Adrenal gland (tissue), 19 donors: ENCODE data around the gene ATRN. TPM values are rescaled to one million over a fixed set of nuclear protein-coding genes. Genes with fewer than 3 reads are reported as not detected.
"Not testable (repeated sequence)": the region's sequence is repeated elsewhere in the genome, so short reads cannot be mapped to it uniquely, and the experiment has no call there.

Experiments used
- DNase-seq, 7 donors: peaks; one replicate each; pipeline ENCODE4 v3.0.0-alpha.2; 2019 to 2020
- H3K27ac ChIP-seq, 5 donors: fragments of 200-600 bp; sonication (generic) in 4 of 5; 1 replicate in 3 of 5; 2 replicates in 2 of 5; pipeline versions ENCODE4 v1.5.1 to v1.8.0; 2016 to 2020; ENCODE audit warnings: mild to moderate bottlenecking in 1 of 5
- H3K27me3 ChIP-seq: fragments of 200-600 bp; 2 replicates; pipeline ENCODE4 v1.8.0; 2021
- H3K36me3 ChIP-seq, 2 donors: fragments of 200-600 bp; replicated peaks in 1 of 2; 1 replicate in 1 of 2; 2 replicates in 1 of 2; pipeline versions ENCODE4 v1.5.1 to v1.8.0; 2018 to 2022
- H3K4me1 ChIP-seq, 2 donors: fragments of 200-600 bp; replicated peaks in 1 of 2; 1 replicate in 1 of 2; 2 replicates in 1 of 2; pipeline versions ENCODE4 v1.5.1 to v1.8.0; 2018 to 2021
- H3K4me3 ChIP-seq, 4 donors: fragments of 200-600 bp; sonication (generic) in 3 of 4; one replicate each; pipeline ENCODE4 v1.5.1; 2016 to 2018
- H3K9me3 ChIP-seq, 3 donors: fragments of 200-600 bp; sonication (generic) in 1 of 3; replicated peaks in 1 of 3; 1 replicate in 2 of 3; 2 replicates in 1 of 3; pipeline versions ENCODE4 v1.5.1 to v1.8.0; 2016 to 2021
- CTCF ChIP-seq, 6 experiments: fragments of 450-650 bp in 4 of 6; fragments of 200-600 bp in 2 of 6; sonication (generic) in 1 of 6; IDR thresholded peaks; 1 replicate in 5 of 6; 2 replicates in 1 of 6; pipeline versions ENCODE4 v1.5.1 to v1.8.0; 2016 to 2021; ENCODE audit warnings: antibody characterized with exemption in 6 of 6, mild to moderate bottlenecking in 2 of 6, moderate library complexity in 1 of 6
- POLR2A ChIP-seq, 2 donors: fragments of 450-650 bp; IDR thresholded peaks; one replicate each; pipeline ENCODE4 v1.6.1; 2017; ENCODE audit warnings: antibody characterized with exemption in 2 of 2, mild to moderate bottlenecking in 2 of 2, moderate library complexity in 1 of 2
- WGBS, 4 donors: extraction: QIAGEN DNeasy Blood & Tissue Kit in 2 of 4; methylation state at CpG; one replicate each; pipeline versions ENCODE4 v1.1.5 to v1.1.7; 2013 to 2017; 5-methylcytosine and 5-hydroxymethylcytosine counted together
- intact Hi-C, 2 donors: fragments of 100-400 bp; cut with DNase I; formaldehyde crosslinking; loops; one replicate each; pipeline versions ENCODE4 v1.14.1 to v1.15.0; 2022 to 2023
- long read RNA-seq, 10 donors: library from polyadenylated mRNA in 3 of 10; unstranded in 2 of 10; stranded (forward) in 1 of 10; transcript quantifications; one replicate each; pipeline ENCODE4 v2.0.0 and lab custom pipeline, GENCODE V29; 2021 to 2026
- polyA plus RNA-seq, 3 donors: library from polyadenylated mRNA; stranded (reverse); fragments of 200-250 nt in 2 of 3; fragments of 350-450 nt in 1 of 3; fragmentation: Illumina TruSeq in 1 of 3; extraction: RNeasy Lipid Tissue Mini Kit (QIAGEN cat#74804) in 1 of 3; gene quantifications; one replicate each; pipeline ENCODE4 v1.2.3, GENCODE V29; 2013 to 2014
- total RNA-seq, 9 donors: library from RNA; depleted of rRNA in 4 of 9; stranded (reverse); fragments of >200 nt in 4 of 9; fragments of 120-200 nt in 1 of 9; fragmentation: NEBNext Ultra II Directional in 1 of 9; extraction: Animal tissue kit (Norgen Biotek cat#: 25700) in 1 of 9; gene quantifications; one replicate each; pipeline versions ENCODE4 v1.1.0 to v1.2.4, GENCODE V29; 2013 to 2023
- donor health status: healthy with polysubstance abuse.
- donor health status: Bipolar disorder and iron deficiency.
- donor health status: DM: yes; HTN: yes; CAD: no.
- donor health status: DM: no; HTN: no; CAD: no.
- donor health status: DM: no; HTN: no; CAD: no.
- donor health status: DM: yes; HTN: yes; CAD: no.

The ATRN gene
- total RNA-seq (10 to 100 TPM; 42.5 to 74.8 (median 51.7) TPM), polyA plus RNA-seq (10 to 100 TPM in 1 of 3 donors, 1 to 10 TPM in 2; 6.2 to 81.1 (median 6.4) TPM)
- long read RNA-seq, donor 1, partial matches to known transcripts, result 0 of 2 reads
- long read RNA-seq, donor 1, other reads (novel, unspliced or antisense), result 0 of 2 reads
- long read RNA-seq, donor 2, partial matches to known transcripts, result 9 of 9 reads
- long read RNA-seq, donor 2, other reads (novel, unspliced or antisense), result 0 of 9 reads
- long read RNA-seq, donor 3, full-length matches to known transcripts, result 1 of 6 reads
- long read RNA-seq, donor 3, partial matches to known transcripts, result 5 of 6 reads
- long read RNA-seq, donor 3, other reads (novel, unspliced or antisense), result 0 of 6 reads
- long read RNA-seq, donor 4, partial matches to known transcripts, result 0 of 6 reads
- long read RNA-seq, donor 4, other reads (novel, unspliced or antisense), result 6 of 6 reads
- long read RNA-seq, donor 5, transcript ATRN-202 (25 exons, 3,921 nt), result major isoform, 41 of 50 reads
- long read RNA-seq, donor 5, partial matches to known transcripts, result 4 of 50 reads
- long read RNA-seq, donor 5, other reads (novel, unspliced or antisense), result 5 of 50 reads
- long read RNA-seq, donor 6, partial matches to known transcripts, result 1 of 2 reads
- long read RNA-seq, donor 6, other reads (novel, unspliced or antisense), result 1 of 2 reads
- long read RNA-seq, donor 7, partial matches to known transcripts, result 5 of 5 reads
- long read RNA-seq, donor 7, other reads (novel, unspliced or antisense), result 0 of 5 reads
- long read RNA-seq, donor 8, full-length matches to known transcripts, result 3 of 12 reads
- long read RNA-seq, donor 8, partial matches to known transcripts, result 9 of 12 reads
- long read RNA-seq, donor 8, other reads (novel, unspliced or antisense), result 0 of 12 reads
- long read RNA-seq, donor 9, partial matches to known transcripts, result 6 of 6 reads
- long read RNA-seq, donor 9, other reads (novel, unspliced or antisense), result 0 of 6 reads
- long read RNA-seq, donor 10, result 0 reads

GRCh38 chr20:3470627-3471396 is at the start of gene ATRN:
ATRN (plus strand) TSS chr20:3471018; CDS start chr20:3471108, 90 bp downstream.
- WGBS, 4 donors, result 0% methylated on average over 14 to 95 of the region's 95 CpGs
- Histone ChIP-seq H3K4me3 (peak within 1 kb of the TSS; percentile 82 to 92 (median 86)), H3K27ac (peak within 1 kb of the TSS; percentile 62 to 93 (median 82)), H3K36me3 (no peaks in the 10 kb centered on the region), H3K9me3 (no peaks in the 10 kb centered on the region), H3K4me1 (peaks cover 21 to 25% of the 10 kb centered on the region in 2 donors), H3K27me3 (no peaks in the 10 kb centered on the region)
- peak in 3 of 6 experiments; percentile 4 to 23 (median 22) for TF ChIP-seq CTCF (IDR thresholded peaks at IDR 0.05)
- TF ChIP-seq POLR2A (IDR thresholded peaks at IDR 0.05), result peak; percentile 75 to 89
- intact Hi-C loops, result no loop called here
- peak; percentile 90 to 95 (median 92) for DNase-seq

DNA sequence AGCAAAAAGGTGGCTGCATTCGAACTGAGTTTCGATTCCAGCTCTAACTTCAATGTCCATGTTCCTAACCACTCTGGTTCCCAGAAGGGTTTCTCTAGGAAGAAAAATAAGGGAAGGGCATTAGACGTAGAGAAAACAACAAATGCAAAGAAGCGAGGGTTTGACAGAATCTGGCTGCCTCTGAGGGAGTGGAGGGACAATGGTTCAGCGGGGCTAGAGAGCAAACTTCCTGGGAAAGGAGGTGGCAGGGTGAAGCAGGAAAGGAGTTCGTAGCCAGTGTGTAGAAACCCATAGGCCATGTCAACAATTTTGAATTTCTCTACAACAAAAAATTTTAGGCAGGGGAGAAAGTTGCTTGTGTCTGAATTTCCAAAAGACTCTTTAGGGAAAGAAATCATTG is 48.8 kb upstream of the ATRN start:
- TF ChIP-seq POLR2A (IDR thresholded peaks at IDR 0.05), result no peak
- TF ChIP-seq CTCF (IDR thresholded peaks at IDR 0.05), result no peak
- H3K27me3 ChIP-seq, result no peaks in the 10 kb centered on the region
- H3K27ac ChIP-seq, result no peak overlapping the region
- H3K9me3 ChIP-seq, result no peaks in the 10 kb centered on the region
- no peak overlapping the region for H3K4me3 ChIP-seq
- no peaks in the 10 kb centered on the region for H3K4me1 ChIP-seq
- H3K36me3 ChIP-seq, result no peaks in the 10 kb centered on the region
- no peak for DNase-seq
- WGBS, 4 donors, result 69 to 83% (median 79%) methylated on average over 6 of the region's 6 CpGs
- intact Hi-C loops, result no loop called here

GRCh38 chr20:3423126-3423525 is 47.7 kb upstream of the ATRN start:
- no peaks in the 10 kb centered on the region for H3K9me3 ChIP-seq
- H3K27me3 ChIP-seq, result no peaks in the 10 kb centered on the region
- TF ChIP-seq CTCF (IDR thresholded peaks at IDR 0.05) (no peak), POLR2A (IDR thresholded peaks at IDR 0.05) (no peak)
- H3K4me3 ChIP-seq, result no peak overlapping the region
- DNase-seq, result no peak
- intact Hi-C loops, result no loop called here
- H3K36me3 ChIP-seq, result no peaks in the 10 kb centered on the region
- no peak overlapping the region for H3K27ac ChIP-seq
- 62 to 67% (median 63%) methylated on average over 5 of the region's 5 CpGs for WGBS, 4 donors
- no peaks in the 10 kb centered on the region for H3K4me1 ChIP-seq

- 65 to 86% (median 81%) methylated on average over 4 of the region's 4 CpGs for WGBS, 4 donors
- H3K4me3 ChIP-seq, H3K27ac ChIP-seq, H3K27me3 ChIP-seq, intact Hi-C loops, H3K36me3 ChIP-seq, DNase-seq, H3K9me3 ChIP-seq, H3K4me1 ChIP-seq: not testable (repeated sequence)
Measured at GRCh38 chr20:3426766-3427165, 44.1 kb upstream of the ATRN start.
